Measurements from ENCODE around the gene MMP25. TPM values are rescaled to one million over a fixed set of nuclear protein-coding genes. Genes with fewer than 3 reads are reported as not detected.

The MMP25 gene
- total RNA-seq, 1 experiment from 2014 or later, result 0.11 TPM

- Mint-ChIP-seq H3K4me1 (ENCODE audit: low read depth, unreplicated experiment) (no peaks in the 10 kb centered on the region), H3K9me3 (ENCODE audit: unreplicated experiment) (no peaks in the 10 kb centered on the region), H3K27me3 (ENCODE audit: insufficient read depth, unreplicated experiment) (peaks cover 4% of the 10 kb centered on the region), H3K27ac (ENCODE audit: unreplicated experiment) (no peak overlapping the region), H3K36me3 (ENCODE audit: insufficient read depth, unreplicated experiment) (no peaks in the 10 kb centered on the region), H3K4me3 (ENCODE audit: unreplicated experiment) (peak overlapping the region; percentile 61)
- no peaks in the 10 kb centered on the region for H3K4me1 ChIP-seq
- BruUV-seq (replicated peaks), result no TSS peak
- TF ChIP-seq, protein P1, sequence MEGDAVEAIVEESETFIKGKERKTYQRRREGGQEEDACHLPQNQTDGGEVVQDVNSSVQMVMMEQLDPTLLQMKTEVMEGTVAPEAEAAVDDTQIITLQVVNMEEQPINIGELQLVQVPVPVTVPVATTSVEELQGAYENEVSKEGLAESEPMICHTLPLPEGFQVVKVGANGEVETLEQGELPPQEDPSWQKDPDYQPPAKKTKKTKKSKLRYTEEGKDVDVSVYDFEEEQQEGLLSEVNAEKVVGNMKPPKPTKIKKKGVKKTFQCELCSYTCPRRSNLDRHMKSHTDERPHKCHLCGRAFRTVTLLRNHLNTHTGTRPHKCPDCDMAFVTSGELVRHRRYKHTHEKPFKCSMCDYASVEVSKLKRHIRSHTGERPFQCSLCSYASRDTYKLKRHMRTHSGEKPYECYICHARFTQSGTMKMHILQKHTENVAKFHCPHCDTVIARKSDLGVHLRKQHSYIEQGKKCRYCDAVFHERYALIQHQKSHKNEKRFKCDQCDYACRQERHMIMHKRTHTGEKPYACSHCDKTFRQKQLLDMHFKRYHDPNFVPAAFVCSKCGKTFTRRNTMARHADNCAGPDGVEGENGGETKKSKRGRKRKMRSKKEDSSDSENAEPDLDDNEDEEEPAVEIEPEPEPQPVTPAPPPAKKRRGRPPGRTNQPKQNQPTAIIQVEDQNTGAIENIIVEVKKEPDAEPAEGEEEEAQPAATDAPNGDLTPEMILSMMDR (IDR thresholded peaks at IDR 0.05; ENCODE audit: insufficient read depth in 1 of 2, low read depth in 1 of 2, low read length in 1 of 2, severe bottlenecking in 1 of 2, unreplicated experiment in 1 of 2), result no peak
- no peaks in the 10 kb centered on the region for H3K9me3 ChIP-seq
- intact Hi-C loops (cut with micrococcal nuclease; ENCODE audit: unreplicated experiment), result no loop called here
- ChIA-PET POLR2A (no interaction called here), CTCF (interaction anchor here (0.8 to 2.7 kb wide), 3 partner anchors 11 to 19 kb away, joined by 4 to 18 read pairs (median 17); no protein-coding TSS in a partner anchor)
- H3K36me3 ChIP-seq (ENCODE audit: control insufficient read depth, insufficient read depth, low read length), result no peaks in the 10 kb centered on the region
- H3K27me3 ChIP-seq (replicated peaks; ENCODE audit: control insufficient read depth, insufficient read depth, low read length), result no peaks in the 10 kb centered on the region; the same call in 1 of the 2 replicates
- no peak overlapping the region for H3K4me3 ChIP-seq (ENCODE audit: low read depth, low read length)
- no peak for DNase-seq
These were observed 453 bp downstream of the MMP25 start for GRCh38 chr16:3046641-3047386.

GRCh38 chr16:3047387-3047720 is 993 bp downstream of the MMP25 start:
- H3K4me3 ChIP-seq (ENCODE audit: low read depth, low read length), result no peak overlapping the region
- H3K36me3 ChIP-seq (ENCODE audit: control insufficient read depth, insufficient read depth, low read length), result no peaks in the 10 kb centered on the region
- Mint-ChIP-seq H3K9me3 (ENCODE audit: unreplicated experiment) (no peaks in the 10 kb centered on the region), H3K4me3 (ENCODE audit: unreplicated experiment) (peak overlapping the region; percentile 61), H3K27me3 (ENCODE audit: insufficient read depth, unreplicated experiment) (peaks cover 4% of the 10 kb centered on the region), H3K4me1 (ENCODE audit: low read depth, unreplicated experiment) (no peaks in the 10 kb centered on the region), H3K27ac (ENCODE audit: unreplicated experiment) (no peak overlapping the region), H3K36me3 (ENCODE audit: insufficient read depth, unreplicated experiment) (no peaks in the 10 kb centered on the region)
- no peaks in the 10 kb centered on the region; the same call in 1 of the 2 replicates for H3K27me3 ChIP-seq (replicated peaks; ENCODE audit: control insufficient read depth, insufficient read depth, low read length)
- ChIA-PET CTCF (interaction anchor here (0.8 to 2.7 kb wide), 4 partner anchors 11 to 82 kb away, joined by 4 to 18 read pairs (median 10); no protein-coding TSS in a partner anchor), POLR2A (no interaction called here)
- no peaks in the 10 kb centered on the region for H3K4me1 ChIP-seq
- no peak for DNase-seq
- no TSS peak for BruUV-seq (replicated peaks)
- intact Hi-C loops (cut with micrococcal nuclease; ENCODE audit: unreplicated experiment), result no loop called here
- no peaks in the 10 kb centered on the region for H3K9me3 ChIP-seq
- TF ChIP-seq, protein P1 (IDR thresholded peaks at IDR 0.05; ENCODE audit: insufficient read depth in 1 of 2, low read depth in 1 of 2, low read length in 1 of 2, severe bottlenecking in 1 of 2, unreplicated experiment in 1 of 2), result no peak

DNA sequence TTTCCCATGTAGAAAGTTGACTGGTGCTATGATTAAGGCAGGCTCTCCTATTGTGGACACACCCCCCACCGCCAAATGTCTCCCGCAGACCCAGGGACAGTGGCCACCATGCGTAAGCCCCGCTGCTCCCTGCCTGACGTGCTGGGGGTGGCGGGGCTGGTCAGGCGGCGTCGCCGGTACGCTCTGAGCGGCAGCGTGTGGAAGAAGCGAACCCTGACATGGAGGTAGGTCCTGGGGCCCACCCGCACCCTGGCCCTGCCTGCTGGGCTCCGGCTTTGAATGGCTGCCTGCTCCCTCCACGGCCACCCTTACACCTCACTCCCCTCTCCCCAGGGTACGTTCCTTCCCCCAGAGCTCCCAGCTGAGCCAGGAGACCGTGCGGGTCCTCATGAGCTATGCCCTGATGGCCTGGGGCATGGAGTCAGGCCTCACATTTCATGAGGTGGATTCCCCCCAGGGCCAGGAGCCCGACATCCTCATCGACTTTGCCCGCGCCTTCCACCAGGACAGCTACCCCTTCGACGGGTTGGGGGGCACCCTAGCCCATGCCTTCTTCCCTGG is 3.6 kb downstream of the MMP25 start:
- intact Hi-C loops (cut with micrococcal nuclease; ENCODE audit: unreplicated experiment), result no loop called here
- no TSS peak for BruUV-seq (replicated peaks)
- POLR2A ChIA-PET, result no interaction called here

More for the DNA sequence above, 3.6 kb downstream of the MMP25 start:
- DNase-seq, result no peak
- CTCF ChIA-PET, result no interaction called here
- Histone ChIP-seq H3K36me3 (ENCODE audit: control insufficient read depth, insufficient read depth, low read length) (no peaks in the 10 kb centered on the region), H3K4me1 (no peaks in the 10 kb centered on the region), H3K4me3 (ENCODE audit: low read depth, low read length) (no peak overlapping the region), H3K27me3 (replicated peaks; ENCODE audit: control insufficient read depth, insufficient read depth, low read length) (no peaks in the 10 kb centered on the region; the same call in 1 of the 2 replicates), H3K9me3 (no peaks in the 10 kb centered on the region)
- Mint-ChIP-seq H3K36me3 (ENCODE audit: insufficient read depth, unreplicated experiment) (no peaks in the 10 kb centered on the region), H3K9me3 (ENCODE audit: unreplicated experiment) (no peaks in the 10 kb centered on the region), H3K4me3 (ENCODE audit: unreplicated experiment) (no peak overlapping the region), H3K27ac (ENCODE audit: unreplicated experiment) (no peak overlapping the region), H3K4me1 (ENCODE audit: low read depth, unreplicated experiment) (no peaks in the 10 kb centered on the region), H3K27me3 (ENCODE audit: insufficient read depth, unreplicated experiment) (no peaks in the 10 kb centered on the region)
- TF ChIP-seq, protein P1 (IDR thresholded peaks at IDR 0.05; ENCODE audit: insufficient read depth in 1 of 2, low read depth in 1 of 2, low read length in 1 of 2, severe bottlenecking in 1 of 2, unreplicated experiment in 1 of 2), result no peak
